Stimulated activated CD4-positive, alpha-beta T cell treated with anti-CD3 and anti-CD28 coated beads, Interleukin-2, amount 100 ng/mL, for 48 hours (primary cell): Measurements from ENCODE around the gene MEIS2.

Experiments used
- DNase-seq, 2 donors: peaks; one replicate each; pipeline ENCODE4 v3.0.0-alpha.2; 2020

Gene MEIS2

DNA sequence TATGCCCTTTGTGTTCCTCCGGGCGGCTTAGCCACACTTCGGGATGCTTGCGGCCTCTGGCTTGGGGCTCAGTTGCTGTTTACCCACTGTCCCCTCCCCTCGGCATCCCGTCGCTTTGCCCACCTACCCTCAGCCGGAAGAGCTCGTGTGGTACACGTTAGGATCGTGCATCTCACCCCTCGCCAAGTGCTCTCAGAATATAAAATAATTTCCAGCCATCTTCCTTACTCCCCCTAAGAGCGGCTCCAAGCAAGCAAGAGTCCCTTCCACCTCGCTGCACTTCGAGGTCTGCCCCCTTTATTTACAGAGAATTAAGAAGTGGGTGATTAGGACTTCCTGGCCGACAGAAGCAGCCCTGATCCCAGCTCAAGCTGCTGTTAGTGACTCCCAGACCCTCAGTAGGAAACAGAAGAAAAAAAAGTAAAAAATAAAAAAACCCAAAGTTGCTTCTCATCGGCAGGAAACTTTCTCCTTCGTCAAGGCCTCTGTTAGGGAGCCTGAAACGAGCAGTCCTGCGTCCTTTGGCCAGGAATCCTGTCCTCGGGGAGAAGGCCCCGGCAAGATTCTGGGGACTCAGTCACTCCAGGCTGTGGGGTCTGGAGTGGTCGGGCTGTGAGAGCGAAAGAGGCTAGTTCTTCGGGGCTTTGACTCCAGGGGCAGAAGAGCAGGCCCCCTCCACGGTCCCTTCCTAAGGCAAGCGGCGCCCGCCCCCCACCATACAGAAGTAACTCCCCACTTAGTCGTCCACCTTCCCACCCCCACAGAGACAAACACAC, 3.0 kb downstream of the MEIS2 start:
- no peak for DNase-seq

- no peak for DNase-seq
Measured at GRCh38 chr15:37096558-37097143, 3.7 kb downstream of the MEIS2 start.

- DNase-seq = no peak
Measured at GRCh38 chr15:37095770-37096557, 4.4 kb downstream of the MEIS2 start.

DNA sequence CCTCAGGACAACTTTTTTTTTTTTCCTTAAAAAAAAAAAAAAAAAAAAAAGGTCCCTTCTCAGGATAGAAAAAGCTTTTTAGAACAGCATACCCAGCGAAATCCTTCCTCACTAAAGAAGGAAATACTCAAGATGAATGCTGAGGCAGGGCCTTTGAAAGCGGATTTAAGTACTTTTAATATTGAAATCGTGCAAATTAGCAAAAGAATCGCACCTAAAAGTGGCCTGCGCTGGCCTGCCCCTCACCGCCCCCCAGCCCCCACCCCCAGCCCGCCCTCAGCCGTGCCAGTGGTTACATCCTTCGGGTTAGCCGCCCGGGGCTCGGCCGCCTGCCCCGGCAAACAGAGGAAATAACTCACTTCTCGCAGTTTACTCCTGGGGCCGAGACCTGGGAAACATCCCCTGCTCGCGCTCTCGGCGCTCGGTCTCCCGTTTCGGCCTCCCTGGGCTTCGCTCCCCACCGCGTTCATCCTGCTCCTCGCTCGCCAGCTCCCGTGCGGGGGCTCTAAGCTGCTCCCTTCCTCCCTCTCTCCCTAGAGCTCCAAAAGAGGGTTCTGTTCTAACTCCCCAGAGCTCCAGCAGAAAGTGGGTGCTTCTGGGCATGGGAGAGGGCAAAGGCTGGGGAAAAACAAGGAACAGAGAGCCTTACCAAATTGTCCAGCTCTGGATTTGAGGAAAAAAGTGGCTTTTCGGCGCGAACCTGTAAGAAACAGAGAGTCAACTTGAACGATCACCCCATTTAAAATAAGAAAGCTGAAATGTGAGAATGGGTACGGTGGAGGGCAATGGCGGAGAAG, 5.2 kb downstream of the MEIS2 start:
- no peak for DNase-seq

- no peak for DNase-seq
Measured at GRCh38 chr15:37094333-37094914, 5.9 kb downstream of the MEIS2 start.

DNA sequence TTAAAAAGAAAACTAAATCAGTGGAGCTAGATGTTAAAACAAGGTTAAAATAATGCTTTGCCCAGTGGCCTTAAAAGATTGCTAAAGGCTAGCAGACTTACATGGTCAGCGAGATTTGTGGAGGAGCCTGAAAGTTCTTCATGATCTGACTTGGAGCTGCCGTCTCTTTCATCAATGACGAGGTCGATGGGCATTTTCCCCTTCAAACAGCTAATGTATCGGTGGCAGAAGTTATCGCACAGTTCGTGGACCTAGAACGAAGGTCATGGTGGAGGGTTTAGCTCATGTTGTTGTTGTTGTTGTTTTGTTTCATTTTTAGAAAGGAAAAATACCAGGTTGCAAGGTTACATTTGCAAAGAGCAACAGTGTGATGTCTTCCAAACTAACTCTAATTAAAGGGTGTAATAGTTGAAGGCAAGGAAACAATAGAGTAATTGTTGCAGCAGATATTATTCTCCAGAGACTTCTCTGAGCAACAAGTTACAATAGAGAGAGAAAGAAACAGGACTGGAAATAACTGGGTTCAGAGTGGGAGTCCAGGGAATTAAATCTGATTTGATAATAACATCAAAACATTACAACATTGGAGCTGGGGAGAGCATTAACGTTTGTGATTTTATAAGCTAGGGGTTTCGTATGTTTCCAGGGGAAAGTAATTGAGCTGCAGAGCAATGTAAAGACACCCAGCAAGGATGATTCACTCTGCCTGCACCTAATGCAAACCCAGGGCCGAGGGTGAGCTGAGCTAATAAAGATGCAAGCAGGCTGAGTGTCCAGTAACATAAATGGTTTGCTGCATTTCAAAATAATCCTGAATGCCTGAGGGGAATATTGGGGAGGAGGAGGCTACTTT, 6.6 kb downstream of the MEIS2 start:
- DNase-seq = no peak

DNA sequence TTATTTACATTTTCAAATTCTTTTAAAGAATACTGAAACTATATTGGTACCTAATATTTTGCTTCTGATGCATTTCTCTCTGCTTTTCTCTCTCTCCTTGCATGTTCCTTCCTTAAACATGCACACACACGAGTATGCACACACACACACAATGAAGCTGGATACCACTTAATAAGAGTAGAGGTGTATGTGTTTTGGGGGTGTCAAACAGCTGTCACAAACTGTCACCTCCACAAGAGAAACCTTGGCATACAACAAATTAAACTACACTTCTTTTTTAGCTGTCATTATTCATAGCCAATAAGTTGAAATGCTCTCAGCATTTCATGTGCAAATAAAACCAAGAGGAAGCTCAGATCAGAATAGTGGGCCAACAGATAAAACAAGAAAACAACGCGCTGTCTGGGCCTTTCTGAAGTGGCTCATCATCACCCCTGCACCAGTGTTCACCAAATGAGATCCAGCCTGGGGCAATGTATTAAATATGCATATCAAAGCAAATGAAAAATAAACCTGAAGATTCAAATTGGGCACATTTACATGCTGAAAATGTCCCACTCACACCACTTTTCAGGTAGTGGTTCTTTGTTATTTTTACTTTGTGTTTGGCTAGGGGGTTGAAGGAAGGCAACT, 9.7 kb downstream of the MEIS2 start:
- no peak for DNase-seq

GRCh38 chr15:37088436-37088835, 11.9 kb downstream of the MEIS2 start:
- DNase-seq = no peak

GRCh38 chr15:37087131-37087588, 13.2 kb downstream of the MEIS2 start:
- DNase-seq = no peak

DNA sequence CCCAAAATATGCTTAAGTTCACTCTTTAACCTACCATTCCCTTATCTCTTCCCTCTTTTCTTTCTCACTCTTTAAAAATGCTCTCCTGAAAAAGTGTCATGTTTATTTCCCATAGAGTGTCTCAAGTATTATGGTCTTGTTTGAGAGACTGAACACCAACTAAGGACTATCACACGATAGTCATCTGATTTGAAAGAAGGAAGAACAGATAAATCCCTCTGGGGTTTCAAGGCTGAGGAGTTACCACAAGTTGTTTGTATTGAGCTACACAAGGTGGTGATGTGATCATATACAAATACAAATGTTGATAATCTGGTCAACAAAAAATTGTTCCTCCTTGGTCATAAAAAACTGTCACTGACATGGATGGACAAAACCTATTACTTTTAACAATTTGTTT, 13.8 kb downstream of the MEIS2 start:
- no peak for DNase-seq

GRCh38 chr15:37086120-37086519, 14.2 kb downstream of the MEIS2 start:
- DNase-seq = no peak

- DNase-seq = no peak
Measured at GRCh38 chr15:37084602-37085001, 15.7 kb downstream of the MEIS2 start.

- DNase-seq = no peak
Measured at GRCh38 chr15:37083610-37084009, 16.7 kb downstream of the MEIS2 start.

- DNase-seq = no peak
Measured at GRCh38 chr15:37081983-37082382, 18.4 kb downstream of the MEIS2 start.

DNA sequence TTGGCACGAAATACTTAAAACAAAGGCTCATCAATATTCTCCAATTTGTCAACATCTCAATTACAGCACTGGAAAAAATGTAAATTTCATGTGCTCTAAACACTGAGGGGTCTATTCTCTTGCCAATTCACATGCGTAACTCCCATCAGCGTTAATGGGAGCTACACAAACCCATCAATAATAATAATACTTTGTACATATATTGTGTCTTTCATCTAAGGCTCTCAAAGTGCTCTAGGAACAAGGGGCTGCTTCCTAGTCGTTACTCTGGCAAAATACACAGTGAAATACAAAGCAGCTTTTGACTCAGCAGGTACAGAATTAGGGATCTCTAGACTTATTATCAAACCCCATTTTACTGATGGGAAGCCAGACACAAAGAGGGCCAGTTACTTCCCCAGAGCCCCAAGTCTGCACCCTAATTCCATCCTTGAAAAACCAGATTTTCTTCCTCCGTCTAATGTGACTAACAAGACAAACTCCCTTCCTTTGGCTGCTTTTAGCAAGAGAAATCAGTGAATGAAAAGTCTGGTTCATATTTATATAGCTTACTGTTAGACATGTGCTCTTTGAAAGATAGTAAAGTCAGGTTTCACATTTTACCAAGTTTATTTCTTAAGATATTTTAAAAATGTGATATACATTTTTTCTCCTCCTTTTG, 20.0 kb downstream of the MEIS2 start:
- no peak for DNase-seq

DNA sequence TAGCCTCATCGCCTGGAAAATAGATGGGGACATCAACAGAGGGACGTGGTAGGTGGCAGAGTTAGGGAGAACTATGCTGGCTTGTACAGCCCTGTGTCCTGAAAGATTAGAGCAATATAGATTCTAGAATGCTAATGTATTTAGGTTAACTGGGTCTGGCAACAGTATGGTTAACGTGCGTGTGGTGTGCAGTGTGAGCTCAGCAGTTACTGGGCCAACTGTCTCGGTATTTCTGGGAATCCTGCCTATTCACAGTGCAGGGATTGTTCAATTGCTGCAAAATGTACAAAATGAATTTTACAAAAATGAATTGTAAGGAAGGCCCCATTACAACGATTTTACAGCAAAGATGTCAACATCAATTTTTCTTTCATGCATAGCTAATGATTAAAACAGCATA, 20.6 kb downstream of the MEIS2 start:
- DNase-seq = no peak

- DNase-seq = no peak
Measured at GRCh38 chr15:37078566-37078965, 21.8 kb downstream of the MEIS2 start.

DNA sequence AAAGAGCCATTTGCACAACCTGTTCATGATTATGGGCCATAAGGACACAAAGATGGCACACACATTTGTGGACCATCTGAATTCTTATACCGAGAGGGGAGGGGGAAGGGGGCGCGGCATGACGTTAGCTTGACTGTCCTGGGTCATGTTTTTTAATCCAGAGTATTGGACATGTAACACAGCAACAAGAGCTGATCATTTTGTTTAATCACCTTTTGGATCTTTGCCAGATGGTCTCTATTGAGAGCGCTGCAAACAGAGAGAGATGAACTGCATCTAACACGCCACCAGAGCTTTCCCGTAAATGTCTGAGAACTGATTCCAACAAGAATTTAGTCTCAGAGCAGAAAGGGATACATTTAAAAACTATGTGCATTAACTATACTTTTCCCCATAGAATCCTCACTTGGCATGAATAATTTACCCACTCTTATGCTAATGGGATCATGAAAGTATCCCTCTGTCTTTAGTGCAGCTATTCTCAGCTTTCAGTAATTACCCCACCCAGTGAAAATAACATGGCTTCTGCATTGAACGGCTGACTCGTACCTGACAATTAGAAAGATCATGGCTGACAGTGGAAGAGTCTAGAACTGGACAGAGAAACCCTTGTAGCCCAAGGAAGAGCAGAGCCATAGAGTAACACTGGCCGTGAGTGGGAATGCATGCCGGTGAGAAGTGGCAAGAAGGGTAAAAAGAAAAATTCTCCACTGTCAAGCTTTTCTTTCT, 22.6 kb downstream of the MEIS2 start:
- no peak for DNase-seq

DNA sequence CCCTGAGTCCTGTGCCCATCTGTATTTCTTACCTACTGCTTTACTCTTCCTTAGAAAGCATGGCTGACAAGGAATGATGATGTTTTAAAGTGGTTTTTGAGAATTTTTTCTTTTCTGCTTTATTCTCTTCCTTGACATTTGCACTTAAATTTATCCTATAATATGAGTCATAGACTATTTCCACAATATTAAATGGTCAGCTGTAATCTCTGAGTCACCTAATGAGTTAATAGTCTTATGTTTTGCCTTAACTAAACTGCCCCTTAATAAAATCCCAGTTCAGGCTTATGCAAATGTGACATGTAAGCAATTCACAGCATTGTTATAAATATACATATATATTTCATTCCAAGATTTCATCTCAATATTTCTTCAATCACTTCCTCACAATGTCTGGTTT, 23.8 kb downstream of the MEIS2 start:
- no peak for DNase-seq

DNA sequence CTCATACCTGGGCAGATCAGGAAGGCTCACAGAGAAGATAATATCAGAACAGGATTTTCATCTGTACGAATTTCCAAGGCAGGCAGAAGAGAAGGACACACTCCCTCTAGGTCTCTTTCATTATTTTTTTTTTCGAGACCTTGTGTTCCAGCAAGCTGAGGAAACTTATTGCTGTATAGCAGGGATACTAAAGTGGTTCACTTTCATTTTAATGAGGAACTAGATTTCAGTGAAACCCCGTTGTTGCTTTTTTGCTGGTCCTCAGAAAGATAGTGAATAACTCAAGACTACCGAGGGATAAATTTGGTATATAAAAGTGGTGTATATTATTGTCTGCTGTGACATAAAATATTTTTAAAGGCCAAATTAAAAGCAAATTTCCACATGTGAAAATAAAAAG, 24.6 kb downstream of the MEIS2 start:
- no peak for DNase-seq
